Esophagus (tissue), 2 donors: ENCODE results near the gene KLHL15. TPM values are rescaled to one million over a fixed set of nuclear protein-coding genes. Genes with fewer than 3 reads are reported as not detected.

Experiments used
- H3K27ac ChIP-seq, 2 donors: one replicate each; pipeline ENCODE4 v1.5.1; 2013; ENCODE audit warnings: low read depth in 2 of 2, mild to moderate bottlenecking in 2 of 2, inconsistent platforms in 1 of 2, low read length in 1 of 2, moderate library complexity in 1 of 2
- H3K27me3 ChIP-seq, 2 donors: one replicate each; pipeline ENCODE4 v1.6.1; 2013; ENCODE audit warnings: low read length in 2 of 2, control low read depth in 1 of 2, mild to moderate bottlenecking in 1 of 2; ENCODE audit not compliant: insufficient read depth in 2 of 2, control insufficient read depth in 1 of 2
- H3K36me3 ChIP-seq, 2 donors: one replicate each; pipeline ENCODE4 v1.6.1; 2013; ENCODE audit warnings: low read length in 1 of 2; ENCODE audit not compliant: control insufficient read depth in 2 of 2, insufficient read depth in 2 of 2
- H3K4me1 ChIP-seq, 2 donors: one replicate each; pipeline ENCODE4 v1.6.1; 2013; ENCODE audit warnings: low read length in 1 of 2; ENCODE audit not compliant: control insufficient read depth in 2 of 2, insufficient read depth in 2 of 2
- H3K4me3 ChIP-seq, 2 donors: one replicate each; pipeline ENCODE4 v1.5.1; 2013; ENCODE audit warnings: low read length in 2 of 2, mild to moderate bottlenecking in 2 of 2, low read depth in 1 of 2, moderate library complexity in 1 of 2
- H3K9me3 ChIP-seq, 2 donors: one replicate each; pipeline ENCODE4 v1.6.1; 2013; ENCODE audit warnings: mild to moderate bottlenecking in 2 of 2, low read depth in 1 of 2, low read length in 1 of 2, moderate library complexity in 1 of 2; ENCODE audit not compliant: control insufficient read depth in 2 of 2, insufficient read depth in 1 of 2
- WGBS, 2 donors: extraction: QIAGEN DNeasy Blood & Tissue Kit; methylation state at CpG; one replicate each; pipeline ENCODE4 v1.1.7; 2013; 5-methylcytosine and 5-hydroxymethylcytosine counted together
- polyA plus RNA-seq, 2 donors: library from polyadenylated mRNA; stranded (reverse); fragments of 200-250 nt; gene quantifications; one replicate each; pipeline ENCODE4 v1.2.3, GENCODE V29; 2013
- donor health status: healthy with polysubstance abuse.
- donor health status: Bipolar disorder and iron deficiency.

The KLHL15 gene
- polyA plus RNA-seq, 2 donors: 0.84 to 1.9 TPM

GRCh38 chrX:23937100-23937499 is 89.9 kb downstream of the KLHL15 start:
- peaks cover 0 to 2% of the 10 kb centered on the region in 2 donors for H3K27me3 ChIP-seq
- H3K4me1 ChIP-seq: no peaks in the 10 kb centered on the region
- no peak overlapping the region for H3K4me3 ChIP-seq
- no peaks in the 10 kb centered on the region for H3K36me3 ChIP-seq
- no peak overlapping the region for H3K27ac ChIP-seq
- H3K9me3 ChIP-seq: no peaks in the 10 kb centered on the region
- WGBS, 2 donors: 67 to 79% methylated on average over 4 of the region's 4 CpGs

DNA sequence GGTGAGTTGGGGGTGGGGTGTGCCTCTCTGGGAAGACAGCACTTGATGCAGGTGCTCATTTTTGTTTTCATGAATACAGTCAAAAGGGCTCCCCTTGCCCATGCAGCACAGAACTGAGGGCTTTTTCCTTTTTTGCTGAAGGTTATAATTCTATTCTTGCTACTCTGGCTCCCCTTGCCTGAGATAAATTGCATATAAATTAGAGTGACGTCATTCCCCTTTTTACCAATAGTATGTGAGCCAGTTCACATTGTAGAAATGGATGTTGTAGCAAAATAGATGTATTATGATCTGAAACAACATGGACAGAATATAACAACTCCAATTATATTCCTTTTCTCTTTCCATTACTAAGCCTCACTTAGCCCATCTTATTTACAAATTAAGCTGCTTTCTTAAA is 90.8 kb downstream of the KLHL15 start:
- WGBS, 2 donors: 32 to 54% methylated on average over 1 of the region's 1 CpG
- Histone ChIP-seq H3K27ac (no peak overlapping the region), H3K4me3 (no peak overlapping the region), H3K9me3 (no peaks in the 10 kb centered on the region), H3K36me3 (no peaks in the 10 kb centered on the region), H3K4me1 (no peaks in the 10 kb centered on the region), H3K27me3 (peaks cover 0 to 2% of the 10 kb centered on the region in 2 donors)

DNA sequence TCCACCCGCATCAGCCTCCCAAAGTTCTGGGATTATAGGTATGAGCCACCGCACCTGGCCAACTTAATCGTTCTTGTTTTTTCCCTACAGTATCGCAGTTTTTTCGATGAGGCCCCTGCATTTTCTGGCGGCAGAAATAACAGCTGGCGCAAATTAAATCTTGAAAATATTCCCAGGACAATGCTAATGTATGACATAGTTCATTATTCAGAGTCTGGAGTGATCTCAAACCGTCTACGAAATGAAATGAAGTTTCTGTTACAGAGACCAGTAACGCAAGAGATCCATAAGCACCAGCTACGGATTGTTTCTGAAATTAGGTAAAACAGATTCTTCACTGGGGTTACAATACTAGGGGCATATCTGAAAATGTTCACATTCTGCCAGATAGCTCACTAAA is 91.9 kb downstream of the KLHL15 start:
- Histone ChIP-seq H3K4me3 (no peak overlapping the region), H3K4me1 (no peaks in the 10 kb centered on the region), H3K36me3 (no peaks in the 10 kb centered on the region), H3K9me3 (no peaks in the 10 kb centered on the region), H3K27ac (no peak overlapping the region), H3K27me3 (peaks cover 0 to 2% of the 10 kb centered on the region in 2 donors)
- 79 to 80% methylated on average over 11 of the region's 11 CpGs for WGBS, 2 donors

Other genes starting within 250 kb of the KLHL15 start
- gene SAT1, start 244.0 kb downstream of the KLHL15 start, polyA plus RNA-seq: 100 to 1,000 TPM; 250 to 644 TPM
- 10 to 100 TPM; 12.7 to 15.8 TPM for gene APOO, start 119.2 kb downstream of the KLHL15 start, polyA plus RNA-seq
- gene CXorf58, start 119.2 kb downstream of the KLHL15 start, polyA plus RNA-seq: under 1 TPM; 0.02 to 0.06 TPM
- 10 to 100 TPM; 30.4 to 57.3 TPM for gene EIF2S3, start 27.8 kb upstream of the KLHL15 start, polyA plus RNA-seq
- gene ZFX, start 122.5 kb upstream of the KLHL15 start, polyA plus RNA-seq: 1 to 10 TPM; 4.0 to 5.2 TPM